ENCODE measurements around the gene PODXL2.
"Not testable (repeated sequence)": the region's sequence is repeated elsewhere in the genome, so short reads cannot be mapped to it uniquely, and the experiment has no call there.

The PODXL2 gene

GRCh38 chr3:127604035-127604434 is 24.9 kb upstream of the PODXL2 start:
- Histone ChIP-seq H3K36me3 (replicated peaks) (peaks cover 4% of the 10 kb centered on the region), H3K27ac (no peak overlapping the region), H3K27me3 (replicated peaks) (no peaks in the 10 kb centered on the region), H3K4me3 (ENCODE audit: low read depth, low read length) (no peak overlapping the region)
- DNase-seq, result no peak
- in situ Hi-C loops (cut with HindIII; ENCODE audit: low pct_ligation_motif_present, low sequenced_read_pairs), result no loop called here
- no peak for TF ChIP-seq CTCF (IDR thresholded peaks at IDR 0.05; ENCODE audit: low read depth, low read length, missing control alignments)

GRCh38 chr3:127604546-127605165 is 24.3 kb upstream of the PODXL2 start:
- no peak for TF ChIP-seq CTCF (IDR thresholded peaks at IDR 0.05; ENCODE audit: low read depth, low read length, missing control alignments)
- Histone ChIP-seq H3K27ac (no peak overlapping the region), H3K27me3 (replicated peaks) (no peaks in the 10 kb centered on the region), H3K4me3 (ENCODE audit: low read depth, low read length) (no peak overlapping the region), H3K36me3 (replicated peaks) (peaks cover 4% of the 10 kb centered on the region)
- in situ Hi-C loops (cut with HindIII; ENCODE audit: low pct_ligation_motif_present, low sequenced_read_pairs), result no loop called here
- DNase-seq, result no peak

- DNase-seq; H3K27me3 ChIP-seq (replicated peaks); H3K36me3 ChIP-seq (replicated peaks); H3K4me3 ChIP-seq (ENCODE audit: low read depth, low read length); H3K27ac ChIP-seq; in situ Hi-C loops (cut with HindIII; ENCODE audit: low pct_ligation_motif_present, low sequenced_read_pairs): not testable (repeated sequence)
Measured at GRCh38 chr3:127605547-127605946, 23.4 kb upstream of the PODXL2 start.

GRCh38 chr3:127606086-127606805 is 22.7 kb upstream of the PODXL2 start:
- in situ Hi-C loops (cut with HindIII; ENCODE audit: low pct_ligation_motif_present, low sequenced_read_pairs), result no loop called here
- Histone ChIP-seq H3K4me3 (ENCODE audit: low read depth, low read length) (no peak overlapping the region), H3K36me3 (replicated peaks) (peaks cover 4% of the 10 kb centered on the region), H3K27me3 (replicated peaks) (no peaks in the 10 kb centered on the region), H3K27ac (no peak overlapping the region)
- no peak for TF ChIP-seq CTCF (IDR thresholded peaks at IDR 0.05; ENCODE audit: low read depth, low read length, missing control alignments)
- DNase-seq, result no peak

- no peak for TF ChIP-seq CTCF (IDR thresholded peaks at IDR 0.05; ENCODE audit: low read depth, low read length, missing control alignments)
- in situ Hi-C loops (cut with HindIII; ENCODE audit: low pct_ligation_motif_present, low sequenced_read_pairs), result no loop called here
- Histone ChIP-seq H3K27ac (no peak overlapping the region), H3K27me3 (replicated peaks) (no peaks in the 10 kb centered on the region), H3K36me3 (replicated peaks) (peaks cover 4% of the 10 kb centered on the region), H3K4me3 (ENCODE audit: low read depth, low read length) (no peak overlapping the region)
- DNase-seq, result no peak
Measured at GRCh38 chr3:127606981-127607595, 21.9 kb upstream of the PODXL2 start.

GRCh38 chr3:127607675-127608361 is 21.2 kb upstream of the PODXL2 start:
- in situ Hi-C loops (cut with HindIII; ENCODE audit: low pct_ligation_motif_present, low sequenced_read_pairs), result no loop called here
- TF ChIP-seq CTCF (IDR thresholded peaks at IDR 0.05; ENCODE audit: low read depth, low read length, missing control alignments), result no peak
- H3K36me3 ChIP-seq (replicated peaks), result peaks cover 4% of the 10 kb centered on the region
- no peak for DNase-seq
- no peaks in the 10 kb centered on the region for H3K27me3 ChIP-seq (replicated peaks)
- no peak overlapping the region for H3K27ac ChIP-seq
- H3K4me3 ChIP-seq (ENCODE audit: low read depth, low read length), result no peak overlapping the region
